MV-4-11 (cell line): ENCODE measurements around the gene NBPF1.
A peak's percentile ranks its signal among the peaks of the same experiment; 100 is the strongest.
"Not testable (repeated sequence)": the region's sequence is repeated elsewhere in the genome, so short reads cannot be mapped to it uniquely, and the experiment has no call there.

ENCODE experiments used
- DNase-seq: peaks from one replicate; lab custom pipeline; 2025; lab: John Stamatoyannopoulos, UW

Gene NBPF1

DNA sequence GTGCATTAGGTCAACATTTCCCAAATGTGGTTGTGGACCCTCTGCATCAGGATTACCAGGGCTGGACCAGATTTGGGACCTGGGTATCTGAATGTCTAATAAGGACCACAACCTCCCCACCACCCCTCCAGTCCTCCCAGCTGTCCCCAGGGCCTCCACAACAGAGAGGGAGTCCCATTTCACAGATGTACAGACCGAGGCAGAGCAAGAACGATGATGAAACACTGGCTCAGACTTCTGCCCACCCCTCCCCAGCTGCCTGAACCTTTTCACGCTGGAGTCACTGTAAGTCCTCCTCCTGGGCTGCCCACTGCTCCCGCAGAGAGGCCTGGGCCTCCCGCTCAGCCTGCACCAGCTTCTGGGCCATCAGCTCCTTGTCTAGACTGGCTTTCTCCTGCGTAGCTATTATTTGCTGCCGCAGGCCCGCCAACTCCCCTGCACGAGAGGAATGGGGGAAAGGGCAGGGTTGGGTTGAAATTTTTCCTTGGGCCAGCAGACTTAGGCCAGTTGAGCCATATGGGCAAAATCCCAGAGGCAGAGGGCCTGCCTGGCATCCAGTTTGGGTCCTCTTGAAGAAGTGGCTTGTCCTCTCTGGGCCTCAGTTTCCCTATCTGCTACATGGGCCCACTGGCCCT, 8.4 kb upstream of the NBPF1 start:
- DNase-seq = not testable (repeated sequence)

DNA sequence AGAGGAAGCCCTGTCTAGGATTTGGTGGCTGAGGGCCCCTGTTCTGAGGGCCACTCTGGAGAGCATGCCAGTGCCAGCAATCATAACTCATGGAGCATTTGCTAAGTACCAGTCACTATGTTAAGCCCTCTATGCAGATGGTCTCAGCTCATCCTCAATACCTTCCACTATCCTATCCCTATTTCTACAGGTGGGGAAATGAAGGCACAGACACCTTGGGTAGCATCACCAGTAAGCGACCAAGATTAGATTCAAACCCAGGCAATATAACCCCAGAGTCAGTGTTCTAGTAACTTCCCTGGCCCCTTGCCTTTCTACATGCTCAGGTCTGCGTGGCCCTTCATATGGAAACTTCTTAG, 7.9 kb upstream of the NBPF1 start:
- no peak for DNase-seq

DNA sequence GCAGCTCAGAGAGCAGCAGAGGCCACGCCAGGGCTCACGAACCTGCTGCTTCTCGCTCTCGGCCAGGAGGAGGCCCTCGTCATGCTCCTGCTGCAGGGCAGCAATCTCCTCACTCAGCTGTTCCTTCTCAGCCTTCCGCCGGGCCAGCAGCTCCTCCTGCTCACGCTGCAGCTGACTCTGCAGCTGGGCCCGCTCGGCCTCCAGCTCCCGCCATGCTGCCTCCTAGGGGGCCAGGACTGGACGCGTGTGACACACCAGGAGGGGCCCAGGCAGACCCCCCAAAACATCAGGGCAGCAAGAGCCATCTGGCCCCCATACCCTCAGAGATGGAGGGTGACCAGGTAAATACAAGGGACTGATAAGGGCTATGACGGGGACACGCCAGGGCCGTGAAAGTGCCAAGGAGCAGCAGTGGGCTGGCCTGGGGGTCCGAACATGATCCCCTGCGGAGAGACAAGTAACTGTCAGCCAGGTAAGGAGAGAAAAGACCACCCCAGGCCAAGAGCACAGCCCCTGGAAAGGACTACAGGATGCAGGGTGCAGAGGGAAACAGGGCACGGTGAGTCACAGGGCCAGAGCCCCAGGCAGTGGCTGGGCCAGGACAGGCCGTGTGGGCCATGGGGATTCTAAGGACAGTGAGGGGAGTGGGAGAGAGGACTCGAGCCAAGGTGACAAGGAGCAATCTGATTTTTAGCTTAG, 6.6 kb upstream of the NBPF1 start:
- DNase-seq = not testable (repeated sequence)

DNA sequence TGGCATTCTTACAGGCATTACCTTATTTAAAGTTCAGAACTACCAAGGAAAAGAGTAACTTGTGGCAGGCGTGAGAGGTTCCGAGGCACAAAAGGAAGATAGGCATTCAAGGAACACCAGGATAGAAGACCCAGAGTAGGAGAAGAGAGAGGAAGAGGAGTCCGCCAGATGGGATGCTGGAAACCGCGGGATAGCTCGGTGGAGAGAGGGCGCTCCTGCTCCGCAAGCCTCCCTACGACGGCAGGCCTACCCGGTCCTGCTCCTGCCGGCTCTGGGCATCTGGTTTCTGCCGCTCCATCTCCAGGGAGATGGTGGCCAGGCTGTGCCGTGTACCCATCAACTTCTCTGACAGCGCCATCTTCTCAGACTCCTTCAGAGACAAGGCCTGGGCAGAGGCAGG, 5.4 kb upstream of the NBPF1 start:
- DNase-seq = no peak

DNA sequence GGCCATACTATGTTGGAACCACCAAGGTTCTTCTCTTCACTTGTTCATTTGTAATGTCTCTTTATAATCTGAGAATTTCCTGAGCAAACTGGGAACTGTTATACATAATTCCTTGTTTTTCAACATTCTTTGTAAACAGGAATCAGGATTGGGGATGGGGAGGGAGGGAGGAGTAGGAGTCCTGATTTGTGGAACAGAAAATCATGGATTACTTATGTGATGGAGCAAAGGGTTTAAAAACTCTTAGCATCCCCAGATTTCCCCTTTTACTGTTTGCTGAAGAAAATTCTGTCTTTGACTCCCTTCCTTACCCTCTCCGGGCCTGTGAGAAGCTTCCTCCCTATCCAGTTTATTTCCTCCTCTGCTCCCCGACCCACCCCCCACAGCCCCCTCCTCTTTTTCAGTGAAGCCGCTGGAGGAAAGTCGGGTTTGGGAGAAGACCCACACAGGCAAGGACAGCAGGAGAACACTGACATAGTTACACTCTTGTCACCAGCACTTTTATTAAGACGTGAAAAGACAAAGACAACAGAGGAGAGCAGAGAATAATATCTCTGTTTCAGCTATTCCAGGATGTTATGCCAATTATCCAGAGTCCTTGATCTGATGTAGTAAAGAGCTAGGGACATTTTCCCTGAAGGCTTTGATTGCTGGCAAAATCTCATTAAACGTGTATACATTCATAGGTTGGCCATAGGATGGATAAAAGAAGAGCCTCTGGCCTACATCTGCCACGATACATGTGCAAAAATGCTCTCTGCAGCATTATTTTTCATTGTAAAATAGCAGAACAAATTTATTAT, 4.6 kb upstream of the NBPF1 start:
- DNase-seq = no peak

DNA sequence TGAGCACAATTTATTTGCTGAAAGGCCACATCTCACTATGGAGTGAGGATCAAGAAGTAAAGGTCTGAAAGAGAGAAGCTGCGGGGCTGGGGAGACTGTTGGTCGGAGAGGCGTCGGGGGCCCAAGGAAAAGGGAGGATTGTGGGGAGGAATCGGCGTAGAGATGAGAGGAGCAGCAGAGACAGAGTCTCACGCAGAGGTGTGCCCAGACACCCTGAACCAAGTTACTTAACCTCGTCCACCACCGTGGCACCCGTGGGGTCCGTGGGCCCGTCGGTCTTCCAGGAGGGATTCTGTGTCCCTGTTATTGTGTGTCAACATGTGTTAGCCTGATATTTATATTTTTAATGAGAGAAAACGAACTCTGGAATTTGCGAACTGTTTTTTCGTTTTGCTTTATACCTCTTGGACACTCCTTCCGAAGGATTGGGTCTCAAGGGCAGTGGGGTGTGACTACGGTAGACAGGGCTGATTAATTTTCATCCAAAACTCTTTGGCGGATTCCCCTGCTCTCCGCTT, 3.8 kb upstream of the NBPF1 start:
- DNase-seq = no peak

DNA sequence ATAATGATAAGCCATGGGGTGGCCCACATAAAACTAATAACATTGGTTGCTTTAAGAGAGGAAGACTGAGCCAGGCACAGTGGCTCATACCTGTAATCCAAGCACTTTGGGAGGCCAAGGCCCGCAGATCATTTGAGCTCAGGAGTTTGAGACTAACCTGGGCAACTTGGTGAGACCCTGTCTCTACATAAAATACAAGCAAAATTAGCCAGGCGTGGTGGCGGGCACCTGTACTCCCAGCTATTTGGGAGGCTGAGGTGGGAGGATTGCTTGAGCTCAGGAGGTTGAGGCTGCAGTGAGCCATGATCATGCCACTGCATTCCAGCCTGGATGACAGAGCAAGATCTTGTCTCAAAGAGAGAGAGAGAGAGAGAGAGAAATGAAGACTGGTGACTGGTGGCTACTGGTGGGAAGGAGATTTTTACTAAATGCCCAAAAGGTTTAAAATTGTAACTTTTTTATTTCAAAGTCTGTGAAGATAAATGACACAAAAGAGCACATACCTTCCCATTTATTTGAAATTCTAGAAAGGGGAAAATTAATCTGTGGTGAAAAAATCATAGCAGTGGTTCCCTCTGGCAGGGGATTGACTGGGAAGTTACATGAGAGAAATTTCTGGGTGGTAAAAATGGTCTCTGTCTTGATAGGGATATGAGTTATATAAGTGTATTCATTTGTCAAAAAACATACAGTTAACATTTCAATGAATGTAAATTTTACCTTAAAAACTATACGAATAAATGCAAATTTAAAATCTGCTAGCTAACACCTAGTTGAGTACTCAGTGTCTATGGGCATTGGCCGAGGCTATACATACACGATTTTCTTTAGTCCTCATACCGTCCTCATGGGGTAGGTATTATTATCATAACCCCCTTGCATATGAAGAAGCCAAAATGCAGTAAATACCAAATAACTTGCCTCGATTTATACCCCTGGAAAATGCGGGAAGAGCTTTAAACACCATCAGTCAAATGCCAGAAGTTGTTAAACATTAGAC, 2.2 kb upstream of the NBPF1 start:
- no peak for DNase-seq

DNA sequence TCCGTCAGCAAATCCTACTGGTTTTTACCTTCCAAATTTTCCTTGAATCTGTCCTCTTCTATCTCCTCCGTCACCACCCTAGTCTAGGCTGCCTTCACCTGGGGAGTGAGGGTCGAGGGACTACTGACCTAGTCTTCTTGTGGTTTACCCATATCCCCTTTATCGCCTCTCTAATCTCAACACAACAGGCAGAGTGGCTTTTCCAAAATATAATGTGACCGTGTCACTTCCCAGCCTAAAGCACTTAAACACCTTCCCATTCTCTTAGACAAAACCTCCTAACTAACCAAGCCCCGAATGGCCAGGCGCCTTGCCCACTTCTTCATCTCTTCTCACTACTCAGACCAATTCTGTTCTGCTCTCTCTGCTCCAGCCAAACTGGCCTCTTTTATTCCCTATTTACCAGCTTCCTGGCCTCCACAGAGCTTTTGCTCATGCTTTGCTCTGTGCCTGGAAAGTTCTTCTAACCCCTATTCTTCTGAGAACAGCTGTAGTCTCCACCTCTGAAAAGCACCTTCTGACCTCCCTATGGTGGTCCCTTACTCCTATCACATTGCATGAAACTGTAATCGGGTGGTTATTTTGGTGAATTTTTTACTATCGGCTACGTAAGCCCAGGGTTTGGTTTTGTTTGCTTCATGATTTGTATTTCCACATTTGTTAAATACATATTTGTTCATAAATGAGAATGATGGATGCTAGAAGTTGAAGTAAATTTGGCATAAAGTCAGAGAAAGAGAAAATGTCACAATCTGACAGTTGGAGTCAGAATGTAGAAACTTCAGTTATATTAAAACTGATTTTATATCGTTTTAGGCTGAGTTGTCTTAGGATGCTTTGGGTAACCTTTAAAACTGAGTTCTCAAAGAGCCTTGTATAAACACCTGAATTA, 1.2 kb upstream of the NBPF1 start:
- DNase-seq = no peak

DNA sequence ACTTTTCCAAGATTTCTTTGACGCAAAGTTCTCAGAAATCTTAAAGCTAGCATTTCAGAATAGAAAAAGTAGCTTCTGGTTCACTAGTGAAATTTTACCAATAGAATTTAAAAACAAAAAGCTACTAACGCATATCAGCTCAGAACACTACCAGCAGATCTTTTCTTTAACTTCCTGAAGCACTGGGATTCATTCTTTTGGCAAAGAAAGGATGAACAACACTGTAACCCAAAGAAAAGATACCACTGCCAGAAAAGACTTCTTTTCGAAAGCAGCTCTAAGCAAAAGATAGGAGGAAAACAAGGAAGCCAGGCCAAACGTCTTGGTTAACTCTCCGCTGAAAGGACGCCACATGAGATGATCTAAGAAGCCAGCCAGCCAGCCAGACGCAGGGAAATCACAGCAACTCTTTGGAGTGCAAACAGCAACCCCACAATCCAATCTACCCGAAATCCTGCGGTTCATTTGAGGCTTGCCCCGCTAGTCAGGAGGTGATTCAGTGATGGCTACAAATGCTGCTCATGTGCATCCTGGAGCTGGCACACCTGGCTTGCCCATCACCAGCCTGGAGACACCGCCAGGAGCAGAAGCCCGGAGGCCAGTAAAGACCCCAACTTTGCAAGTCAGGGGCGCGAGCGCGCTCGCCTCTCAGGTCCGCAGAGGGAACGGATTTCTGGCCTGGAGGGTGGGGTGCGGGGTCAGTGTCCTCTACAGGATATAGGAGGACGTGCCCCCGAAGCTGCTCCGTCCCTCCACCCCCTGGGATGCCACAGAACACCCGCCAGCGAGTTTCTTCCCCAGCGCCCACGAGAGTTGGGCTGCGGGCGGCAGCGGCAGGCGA, 812 bp downstream of the NBPF1 start:
- peak; percentile 40 for DNase-seq

DNA sequence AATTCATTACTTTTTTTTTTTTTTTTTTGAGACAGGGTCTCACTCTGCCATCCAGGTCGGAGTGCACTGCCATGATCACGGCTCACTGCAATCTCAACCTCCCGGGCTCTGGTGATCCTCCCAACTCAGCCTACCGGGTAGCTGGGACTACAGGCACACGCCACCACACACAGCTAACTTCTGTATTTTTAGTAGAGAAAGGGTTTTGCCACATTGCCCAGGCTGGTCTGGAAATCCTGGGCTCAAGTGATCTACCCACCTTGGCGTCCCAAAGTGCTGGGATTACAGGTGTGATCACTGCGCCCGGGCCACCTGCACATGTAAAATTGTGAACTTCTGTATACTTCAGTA, 1.4 kb downstream of the NBPF1 start:
- DNase-seq = not testable (repeated sequence)

DNA sequence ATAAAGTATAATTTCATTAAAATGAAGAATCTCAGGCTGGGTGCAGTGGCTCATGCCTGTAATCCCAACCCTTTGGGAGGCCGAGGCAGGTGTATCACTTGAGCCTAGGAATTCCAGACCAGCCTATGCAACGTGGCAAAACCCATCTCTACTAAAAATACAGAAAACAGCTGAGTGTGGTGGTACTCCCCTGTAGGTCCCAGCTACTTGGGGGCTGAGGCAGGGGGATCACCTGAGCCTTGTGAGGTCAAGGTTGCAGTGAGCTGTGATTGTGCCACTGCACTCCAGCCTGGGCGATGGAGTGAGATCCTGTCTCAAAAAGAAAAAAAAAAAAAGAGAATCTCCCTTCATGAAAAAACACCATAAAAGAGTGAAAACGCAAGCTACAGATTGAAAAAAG, 2.2 kb downstream of the NBPF1 start:
- DNase-seq = not testable (repeated sequence)

DNA sequence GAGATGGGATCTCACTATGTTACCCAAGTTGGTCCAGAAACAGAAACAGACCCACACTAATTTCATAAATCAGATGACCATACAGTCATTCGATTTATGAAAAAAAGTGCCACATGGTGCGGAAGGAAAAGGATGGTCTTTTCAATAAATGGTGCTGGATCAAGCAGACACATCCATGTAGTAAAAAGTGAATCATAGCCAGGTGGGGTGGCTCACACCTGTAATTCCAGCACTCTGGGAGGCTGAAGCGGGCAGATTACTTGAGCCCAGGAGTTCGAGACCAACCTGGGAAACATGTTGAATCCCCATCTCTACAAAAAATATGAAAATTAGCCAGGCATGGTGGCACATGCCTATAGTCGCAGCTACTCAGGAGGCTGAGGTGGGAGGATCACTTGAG, 2.8 kb downstream of the NBPF1 start:
- DNase-seq = not testable (repeated sequence)

DNA sequence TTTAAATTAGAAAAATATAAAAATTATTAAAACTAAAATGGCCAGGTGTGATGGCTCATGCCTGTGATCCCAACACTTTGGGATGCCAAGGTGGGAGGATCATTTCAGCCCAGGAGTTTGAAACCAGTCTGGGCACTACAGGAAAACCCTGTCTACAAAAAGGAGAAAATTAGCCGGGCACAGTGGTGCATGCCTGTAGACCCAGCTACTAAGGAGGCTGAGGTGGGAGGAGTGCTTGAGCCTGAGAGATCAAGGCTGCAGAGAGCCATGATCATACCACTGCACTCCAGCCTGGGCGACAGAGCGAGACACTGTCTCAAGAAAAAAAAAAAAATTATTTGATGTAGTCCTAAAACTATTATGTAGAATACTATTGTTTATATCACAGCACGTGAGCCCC, 3.6 kb downstream of the NBPF1 start:
- not testable (repeated sequence) for DNase-seq

DNA sequence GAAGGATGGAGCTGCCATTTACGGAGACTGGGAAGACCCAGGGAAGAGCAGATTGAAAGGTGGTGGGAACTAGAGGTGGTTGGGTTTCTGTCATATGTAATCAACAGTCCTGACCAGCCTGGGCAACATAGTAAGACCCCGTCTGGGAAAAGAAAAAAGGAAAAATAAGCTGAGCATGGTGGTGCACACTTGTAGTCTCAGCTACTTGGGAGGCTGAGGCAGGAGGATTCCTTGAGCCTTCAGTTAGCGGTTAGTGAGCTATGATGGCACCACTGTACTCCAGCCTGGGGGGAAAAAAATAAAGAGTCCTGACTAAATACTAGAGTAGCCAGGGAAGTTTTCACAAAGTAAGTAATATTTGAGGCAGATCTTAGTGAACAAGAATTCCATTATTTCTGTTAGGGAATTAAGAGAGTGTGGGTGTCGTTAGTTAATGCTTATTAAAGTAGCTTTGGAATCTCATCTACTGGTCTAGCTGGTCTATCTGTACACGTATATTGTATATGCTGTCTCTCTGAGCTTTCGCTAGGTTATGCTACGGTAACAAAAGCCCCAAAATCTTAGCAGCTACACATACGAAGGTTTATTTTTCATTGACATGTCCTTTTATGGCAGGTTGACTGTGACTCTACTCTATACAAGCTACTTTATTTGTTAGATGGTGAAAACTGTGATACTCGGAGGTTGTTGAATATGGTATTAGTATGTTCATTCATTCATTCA, 4.4 kb downstream of the NBPF1 start:
- DNase-seq = no peak

DNA sequence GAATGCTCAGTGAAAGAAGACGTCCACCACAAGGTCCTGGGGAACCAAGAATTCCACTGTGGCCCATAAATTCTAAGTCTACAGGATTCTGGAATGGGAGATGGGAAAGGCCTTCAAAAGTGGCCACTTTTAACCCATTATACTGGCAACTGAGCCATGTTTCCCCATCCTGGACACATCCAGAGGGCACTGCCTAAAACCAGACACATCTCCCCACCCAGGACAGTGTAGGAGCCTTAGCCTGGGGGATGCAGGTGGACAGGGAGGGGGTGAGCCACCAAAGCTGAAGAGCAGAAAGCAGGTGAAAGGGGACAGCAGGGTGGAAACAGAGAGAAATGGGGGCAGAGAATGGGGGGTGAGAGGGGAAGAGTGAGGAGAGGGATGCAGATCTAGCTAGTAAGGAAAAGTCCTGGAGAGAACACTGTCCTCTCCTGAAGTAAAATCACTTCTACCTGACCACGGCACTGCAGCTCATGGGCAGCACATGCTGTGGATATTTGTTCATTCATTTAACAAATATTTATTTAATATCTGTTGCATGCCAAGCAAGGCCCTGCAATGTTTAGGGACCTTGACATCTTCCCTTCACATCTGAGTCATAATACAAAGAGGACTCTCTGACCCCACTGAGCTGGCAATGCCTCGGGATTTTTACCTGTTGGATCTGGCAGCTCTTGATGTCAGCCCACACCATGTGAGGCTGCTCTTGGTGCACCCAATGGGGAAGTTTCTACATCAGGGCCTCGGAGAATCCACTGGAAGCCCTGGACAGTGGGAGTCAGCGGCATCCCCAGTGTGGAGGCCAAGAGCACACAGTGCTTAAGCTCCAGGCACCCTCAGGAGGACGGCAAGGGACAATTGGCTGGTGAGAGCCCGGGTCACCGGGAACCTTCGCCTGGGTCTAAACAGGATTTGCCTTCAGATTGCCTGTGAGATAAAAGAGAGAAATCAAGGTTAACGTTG, 5.2 kb downstream of the NBPF1 start:
- not testable (repeated sequence) for DNase-seq

DNA sequence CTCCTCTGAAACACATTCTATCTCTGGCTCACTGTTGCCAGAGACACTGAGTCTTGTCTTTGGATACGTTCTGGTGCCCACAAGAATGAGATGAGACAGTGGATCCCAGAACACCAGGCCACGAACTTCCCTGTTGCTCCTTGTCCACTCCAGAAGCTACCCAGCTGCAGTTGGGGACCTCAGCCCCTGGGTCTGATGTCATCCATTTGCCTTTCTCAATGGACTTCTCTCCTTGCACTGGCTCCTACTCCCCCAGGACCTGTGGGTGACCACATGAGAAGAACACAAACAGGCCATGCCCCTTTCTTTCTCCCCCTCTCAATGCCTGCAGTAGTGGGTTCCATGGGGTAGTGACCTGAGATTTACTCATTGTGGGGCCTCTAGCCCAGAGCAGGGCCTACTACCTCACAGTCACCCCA, 5.9 kb downstream of the NBPF1 start:
- no peak for DNase-seq

DNA sequence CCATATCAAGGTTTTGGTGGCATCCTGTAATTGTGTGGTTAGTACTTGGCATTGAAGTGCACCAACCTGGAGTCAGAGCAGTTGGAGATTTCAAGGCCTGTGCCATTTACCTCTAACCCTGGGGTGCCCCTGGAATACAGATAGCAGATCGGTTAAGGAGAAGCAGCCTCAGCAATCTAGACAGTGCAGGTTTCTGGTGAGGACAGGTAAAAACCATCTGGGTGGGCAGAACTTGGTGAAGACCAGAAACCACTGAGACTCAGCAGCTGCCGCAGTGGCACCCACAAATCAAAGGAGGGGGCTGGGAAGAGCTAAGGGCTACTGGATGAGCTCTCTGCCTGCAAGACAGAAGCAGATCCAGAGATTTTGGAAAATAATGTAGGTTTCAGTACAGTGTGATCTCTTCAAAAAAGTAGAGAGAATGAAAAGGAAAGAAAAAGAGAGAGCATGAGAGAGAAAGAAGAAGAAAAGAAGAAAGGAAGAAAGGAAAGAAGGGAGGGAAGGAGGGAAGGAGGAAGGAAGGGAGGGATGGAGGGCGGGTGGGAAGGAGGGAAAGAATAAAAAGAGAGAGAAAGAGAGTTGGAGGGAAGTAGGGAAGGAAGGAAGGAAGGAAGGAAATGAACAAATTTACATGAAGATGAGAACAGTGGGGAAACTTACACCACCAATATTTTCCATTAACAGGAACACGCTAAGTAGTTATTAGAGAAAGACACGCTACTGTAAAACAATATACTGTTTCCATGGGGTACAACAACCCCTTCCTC, 6.5 kb downstream of the NBPF1 start:
- DNase-seq = not testable (repeated sequence)
